ENCODE measurements around the gene ACOT7.

ACOT7 gene

DNA sequence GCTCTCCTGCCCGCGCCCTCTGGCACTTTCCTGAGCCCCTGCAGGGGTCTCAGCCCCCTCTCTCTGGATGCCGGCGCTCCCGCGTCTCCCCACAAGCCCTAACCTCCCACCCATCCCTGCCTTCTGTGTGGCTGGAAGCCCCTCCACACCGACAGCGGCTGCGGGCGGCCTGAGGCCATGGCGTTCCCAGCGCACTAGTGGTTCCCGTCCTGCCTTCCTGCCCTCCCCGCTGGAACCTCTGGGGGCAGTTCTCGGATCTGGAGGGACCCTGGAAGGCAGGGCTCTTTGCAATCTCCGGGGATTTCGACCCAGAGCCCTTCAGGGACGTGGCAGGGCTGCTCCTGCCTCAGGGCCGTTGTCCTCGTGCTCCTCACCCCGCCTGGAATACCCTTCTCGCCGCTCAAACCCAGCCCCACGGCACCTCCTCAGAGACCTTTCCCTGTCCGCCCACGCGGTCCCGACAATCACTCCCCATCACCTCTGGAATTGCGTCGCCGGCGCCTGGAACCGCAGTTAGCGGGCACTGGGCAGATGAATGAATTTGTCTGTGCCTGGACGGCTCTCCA, 30.5 kb upstream of the ACOT7 start:
- TF ChIP-seq, protein P1, sequence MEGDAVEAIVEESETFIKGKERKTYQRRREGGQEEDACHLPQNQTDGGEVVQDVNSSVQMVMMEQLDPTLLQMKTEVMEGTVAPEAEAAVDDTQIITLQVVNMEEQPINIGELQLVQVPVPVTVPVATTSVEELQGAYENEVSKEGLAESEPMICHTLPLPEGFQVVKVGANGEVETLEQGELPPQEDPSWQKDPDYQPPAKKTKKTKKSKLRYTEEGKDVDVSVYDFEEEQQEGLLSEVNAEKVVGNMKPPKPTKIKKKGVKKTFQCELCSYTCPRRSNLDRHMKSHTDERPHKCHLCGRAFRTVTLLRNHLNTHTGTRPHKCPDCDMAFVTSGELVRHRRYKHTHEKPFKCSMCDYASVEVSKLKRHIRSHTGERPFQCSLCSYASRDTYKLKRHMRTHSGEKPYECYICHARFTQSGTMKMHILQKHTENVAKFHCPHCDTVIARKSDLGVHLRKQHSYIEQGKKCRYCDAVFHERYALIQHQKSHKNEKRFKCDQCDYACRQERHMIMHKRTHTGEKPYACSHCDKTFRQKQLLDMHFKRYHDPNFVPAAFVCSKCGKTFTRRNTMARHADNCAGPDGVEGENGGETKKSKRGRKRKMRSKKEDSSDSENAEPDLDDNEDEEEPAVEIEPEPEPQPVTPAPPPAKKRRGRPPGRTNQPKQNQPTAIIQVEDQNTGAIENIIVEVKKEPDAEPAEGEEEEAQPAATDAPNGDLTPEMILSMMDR (IDR thresholded peaks at IDR 0.05): no peak

DNA sequence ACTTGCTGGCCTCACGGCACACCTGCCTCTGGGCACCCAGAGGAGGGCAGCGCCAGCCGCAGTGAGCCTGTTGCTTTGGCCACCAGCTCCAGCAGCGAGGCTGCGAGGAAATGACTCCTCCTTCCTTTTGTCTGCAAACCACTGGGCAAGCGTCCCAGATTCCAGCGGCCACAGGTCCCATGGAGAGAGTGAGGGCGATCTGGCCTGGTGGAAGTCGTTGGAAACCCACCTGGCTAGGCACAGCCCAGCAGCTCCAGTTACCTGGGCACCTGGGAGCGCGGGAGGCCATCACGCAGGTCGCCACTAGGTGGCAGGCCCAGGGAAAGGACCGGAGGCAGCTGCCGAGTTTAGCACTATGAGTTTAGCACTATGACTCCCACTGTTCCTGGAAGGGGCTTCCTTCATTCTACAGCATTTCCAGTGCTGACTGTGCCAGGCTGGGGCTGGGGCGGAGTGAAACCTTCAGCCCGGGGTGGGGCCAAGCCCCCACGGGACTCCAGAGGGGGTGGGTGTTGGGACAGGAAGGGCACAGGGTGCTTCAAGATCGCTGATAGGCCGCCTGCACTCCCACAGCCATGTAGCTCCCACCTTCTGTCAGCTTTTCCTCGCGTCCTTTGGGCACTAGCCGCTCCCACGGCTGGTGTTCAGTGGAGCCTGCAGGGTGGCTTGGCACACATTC, 29.9 kb upstream of the ACOT7 start:
- TF ChIP-seq, protein P1 (IDR thresholded peaks at IDR 0.05): peak; percentile 90

DNA sequence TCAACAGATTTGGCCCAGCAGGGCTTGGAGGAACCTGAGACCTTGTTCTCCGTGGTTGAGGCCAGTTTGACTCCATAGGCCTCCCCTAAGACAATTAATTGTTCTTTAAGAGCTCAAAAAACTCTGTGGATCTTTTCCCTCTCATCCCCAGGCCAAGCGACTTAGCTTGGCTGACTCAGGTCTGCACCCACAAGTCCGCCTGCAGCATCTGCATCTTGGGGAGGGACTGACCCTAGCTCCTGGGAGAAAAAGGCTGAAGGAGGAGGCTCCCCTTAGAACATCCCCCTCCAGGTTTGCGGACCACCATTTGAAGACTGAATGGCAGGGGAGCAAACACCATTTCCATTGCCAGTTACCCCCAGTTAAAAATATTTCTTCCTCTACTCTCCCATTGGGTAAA, 27.7 kb upstream of the ACOT7 start:
- TF ChIP-seq, protein P1 (IDR thresholded peaks at IDR 0.05): no peak

DNA sequence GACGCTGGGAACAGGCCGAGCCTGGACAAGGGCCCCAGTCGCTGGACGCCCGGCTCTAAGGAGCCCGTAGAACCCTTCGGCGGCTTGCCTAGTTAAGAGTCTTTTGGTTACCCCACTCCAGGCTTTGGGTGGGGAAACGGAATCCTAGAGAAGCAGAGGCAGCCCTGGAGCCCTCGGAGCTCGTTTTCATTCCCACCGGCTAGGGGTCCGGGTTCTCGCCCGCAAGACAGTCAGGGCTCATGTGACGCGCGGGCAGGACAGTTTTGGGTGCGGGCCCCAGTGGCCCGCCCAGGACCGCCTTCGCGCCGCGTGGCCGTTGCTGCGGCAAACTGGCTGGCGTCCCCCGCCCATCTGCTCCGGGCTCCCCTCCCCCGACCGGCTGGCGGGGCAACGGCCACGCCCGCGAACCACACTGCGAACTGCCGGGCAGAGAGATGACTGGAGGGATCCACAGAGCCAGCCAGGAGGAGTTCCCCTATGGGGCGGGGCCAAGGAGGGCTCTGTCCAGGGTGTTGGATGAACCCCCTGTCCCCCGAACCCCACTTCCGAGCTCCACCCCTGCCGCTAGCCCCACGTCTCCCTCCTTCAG, 27.0 kb upstream of the ACOT7 start:
- TF ChIP-seq, protein P1 (IDR thresholded peaks at IDR 0.05): no peak

DNA sequence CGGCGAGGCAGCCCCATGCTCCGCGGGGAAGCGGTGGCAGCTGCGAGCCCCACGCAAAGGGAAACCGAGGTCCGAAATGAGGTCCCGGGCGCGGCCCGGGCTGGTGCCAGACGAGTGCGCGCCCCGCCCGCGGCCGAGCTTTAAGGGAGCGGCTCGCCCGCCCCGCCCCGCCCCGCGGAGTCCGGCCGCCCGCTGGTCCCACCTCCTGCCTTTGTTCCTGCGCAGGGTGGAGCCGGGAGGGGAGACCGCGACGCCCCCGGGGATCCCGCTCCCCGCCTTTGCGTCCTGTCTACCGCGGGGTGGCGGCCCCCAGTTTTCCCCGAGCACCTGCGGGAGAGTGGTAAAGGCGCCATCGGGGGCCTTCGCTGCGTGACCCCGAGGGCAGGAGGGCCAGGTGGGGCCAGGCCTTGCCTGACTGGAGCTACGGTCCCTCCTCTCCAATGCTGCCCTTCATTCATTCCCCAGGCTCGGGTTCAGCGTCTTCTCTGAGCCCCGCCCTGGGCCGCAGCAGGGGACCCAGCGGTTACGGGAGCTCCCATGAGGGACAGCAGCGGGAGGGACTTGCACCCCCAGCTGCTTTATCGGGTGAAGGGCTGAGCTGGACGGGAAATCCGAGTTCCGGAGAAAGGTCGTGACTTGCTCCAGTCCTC, 26.4 kb upstream of the ACOT7 start, which contains the start of gene HES2:
TSS of gene HES2 (minus strand) at position 116 of the 650 bp plus-strand sequence. CDS start at position 17, 99 bp downstream.
- TF ChIP-seq, protein P1 (IDR thresholded peaks at IDR 0.05): no peak

DNA sequence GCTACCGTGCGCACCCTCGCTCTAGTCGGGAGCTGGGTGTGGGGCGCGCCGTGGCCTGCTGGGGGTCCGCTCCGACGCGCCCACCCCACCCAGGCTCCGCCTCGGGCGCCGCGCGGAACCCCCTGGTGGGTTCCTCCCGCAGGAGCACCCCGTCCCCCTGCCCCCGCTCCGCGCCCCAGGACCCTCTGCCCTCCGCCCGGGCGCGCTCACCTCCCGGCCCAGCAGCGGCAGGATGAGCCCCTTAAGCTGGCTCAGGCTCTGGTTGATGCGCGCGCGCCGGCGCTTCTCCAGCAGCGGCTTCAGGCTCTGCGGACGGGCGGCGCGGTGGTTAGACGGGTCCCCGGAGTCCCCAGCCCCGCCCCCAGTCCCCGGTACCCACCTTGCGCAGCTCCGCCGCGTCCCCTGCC, 25.8 kb upstream of the ACOT7 start:
- TF ChIP-seq, protein P1 (IDR thresholded peaks at IDR 0.05): no peak

DNA sequence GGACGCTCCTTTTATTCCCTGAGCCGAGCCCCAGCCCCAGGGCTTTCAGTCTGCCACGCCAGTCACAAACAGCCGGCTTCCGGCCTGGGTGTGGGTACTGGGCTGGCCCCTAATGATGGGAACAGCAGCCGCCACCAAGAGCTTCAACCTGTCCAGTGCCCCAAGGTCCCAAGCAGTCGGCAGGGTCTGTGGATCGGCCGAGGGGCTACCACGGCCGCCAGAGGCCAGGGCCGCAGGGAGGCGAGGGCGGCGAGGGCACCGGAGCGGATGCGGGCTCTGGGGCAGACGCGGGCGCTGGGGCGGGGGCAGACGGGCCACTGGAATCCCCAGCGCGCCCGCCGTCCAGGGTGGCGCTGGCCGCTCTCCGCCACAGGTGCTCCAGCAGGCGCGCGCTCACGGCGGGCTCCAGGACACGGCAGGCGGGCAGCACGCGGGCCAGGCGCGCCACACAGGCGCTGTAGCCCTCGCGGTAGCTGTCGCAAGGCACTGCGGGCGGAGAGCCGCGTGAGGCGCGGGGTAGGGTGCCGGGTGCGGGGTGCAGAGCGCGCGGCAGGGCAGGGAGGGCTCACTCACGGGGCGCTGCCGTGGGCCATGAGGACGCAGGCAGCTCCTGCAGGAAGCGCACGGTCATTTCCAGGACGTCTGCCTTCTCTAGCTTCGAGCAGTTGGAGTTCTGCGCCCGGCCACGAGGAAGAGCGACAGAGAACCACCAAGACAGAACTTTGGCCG, 25.3 kb upstream of the ACOT7 start:
- TF ChIP-seq, protein P1 (IDR thresholded peaks at IDR 0.05): no peak
